Measurements from ENCODE around the gene TMEM233. TPM values are rescaled to one million over a fixed set of nuclear protein-coding genes. Genes with fewer than 3 reads are reported as not detected.

TMEM233 gene
- total RNA-seq, 4 donors from 2014 or later = 0.31 to 0.57 TPM; not detected in 2

GRCh38 chr12:119685375-119685774 lies 91.8 kb downstream of the TMEM233 start:
- no peaks in the 10 kb centered on the region for H3K27me3 ChIP-seq
- H3K36me3 ChIP-seq = peaks cover 2 to 25% of the 10 kb centered on the region in 2 donors
- no peak overlapping the region for H3K4me3 ChIP-seq
- no peak overlapping the region for H3K27ac ChIP-seq
- TF ChIP-seq EP300 (IDR thresholded peaks at IDR 0.05) (no peak), POLR2AphosphoS5 (IDR thresholded peaks at IDR 0.05) (no peak), CTCF (IDR thresholded peaks at IDR 0.05) (no peak), POLR2A (IDR thresholded peaks at IDR 0.05) (no peak)
- no peak for ATAC-seq
- H3K4me1 ChIP-seq = peaks cover 0 to 5% (median 0%) of the 10 kb centered on the region in 3 donors
- H3K9me3 ChIP-seq = no peaks in the 10 kb centered on the region
- WGBS, 2 donors (ENCODE audit: low coverage in 1 of 2) = 78 to 89% methylated on average over 4 of the region's 4 CpGs

- Histone ChIP-seq H3K27ac (no peak overlapping the region), H3K27me3 (no peaks in the 10 kb centered on the region), H3K4me1 (peaks cover 0 to 5% (median 0%) of the 10 kb centered on the region in 3 donors), H3K4me3 (no peak overlapping the region), H3K9me3 (no peaks in the 10 kb centered on the region), H3K36me3 (peaks cover 0 to 16% of the 10 kb centered on the region in 2 donors)
- WGBS, 2 donors (ENCODE audit: low coverage in 1 of 2) = 83% methylated on average over 8 of the region's 12 CpGs; no CpG with 5 or more reads in 1 of the 2 donors
- ATAC-seq = no peak
- TF ChIP-seq CTCF (IDR thresholded peaks at IDR 0.05) (no peak), POLR2AphosphoS5 (IDR thresholded peaks at IDR 0.05) (no peak), POLR2A (IDR thresholded peaks at IDR 0.05) (no peak), EP300 (IDR thresholded peaks at IDR 0.05) (no peak)
Measured at GRCh38 chr12:119686355-119686754, 92.8 kb downstream of the TMEM233 start.

DNA sequence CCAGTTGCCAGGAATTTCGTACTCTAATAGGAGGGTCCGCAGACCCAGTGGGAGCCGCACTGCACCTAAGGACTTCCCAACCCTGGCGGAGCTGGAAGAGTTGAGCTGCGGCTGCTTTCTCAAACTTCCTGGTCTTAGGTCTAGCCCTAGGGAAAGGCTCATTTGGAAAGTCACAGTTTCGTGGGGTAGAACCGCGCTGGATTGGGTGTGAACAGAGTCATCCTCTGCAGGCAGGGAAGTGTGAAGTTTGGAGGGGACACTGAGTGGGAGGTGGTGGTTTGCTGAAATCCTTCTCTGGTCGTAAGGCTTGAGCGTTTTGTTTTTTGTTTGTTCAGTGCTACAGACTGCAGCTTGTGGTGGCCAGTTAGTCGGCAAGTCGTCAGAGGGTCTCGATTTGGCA lies 93.2 kb downstream of the TMEM233 start:
- Histone ChIP-seq H3K4me3 (no peak overlapping the region), H3K27ac (no peak overlapping the region), H3K9me3 (no peaks in the 10 kb centered on the region), H3K27me3 (no peaks in the 10 kb centered on the region), H3K36me3 (peaks cover 0 to 11% of the 10 kb centered on the region in 2 donors), H3K4me1 (peaks cover 0 to 5% (median 0%) of the 10 kb centered on the region in 3 donors)
- TF ChIP-seq EP300 (IDR thresholded peaks at IDR 0.05) (no peak), POLR2A (IDR thresholded peaks at IDR 0.05) (no peak), POLR2AphosphoS5 (IDR thresholded peaks at IDR 0.05) (no peak), CTCF (IDR thresholded peaks at IDR 0.05) (no peak)
- 93% methylated on average over 6 of the region's 13 CpGs; no CpG with 5 or more reads in 1 of the 2 donors for WGBS, 2 donors (ENCODE audit: low coverage in 1 of 2)
- ATAC-seq = no peak

- peaks cover 0 to 10% (median 0%) of the 10 kb centered on the region in 3 donors for H3K4me1 ChIP-seq
- H3K4me3 ChIP-seq = no peak overlapping the region
- no peaks in the 10 kb centered on the region for H3K27me3 ChIP-seq
- peaks cover 0 to 5% of the 10 kb centered on the region in 2 donors for H3K36me3 ChIP-seq
- WGBS, 2 donors (ENCODE audit: low coverage in 1 of 2) = 75 to 79% methylated on average over 6 to 7 of the region's 14 CpGs
- no peak for TF ChIP-seq EP300 (IDR thresholded peaks at IDR 0.05)
- no peak for TF ChIP-seq POLR2A (IDR thresholded peaks at IDR 0.05)
- TF ChIP-seq CTCF (IDR thresholded peaks at IDR 0.05) = no peak
- TF ChIP-seq POLR2AphosphoS5 (IDR thresholded peaks at IDR 0.05) = no peak
- no peak for ATAC-seq
- no peaks in the 10 kb centered on the region for H3K9me3 ChIP-seq
- H3K27ac ChIP-seq = no peak overlapping the region
Measured at GRCh38 chr12:119687406-119687805, 93.8 kb downstream of the TMEM233 start.

DNA sequence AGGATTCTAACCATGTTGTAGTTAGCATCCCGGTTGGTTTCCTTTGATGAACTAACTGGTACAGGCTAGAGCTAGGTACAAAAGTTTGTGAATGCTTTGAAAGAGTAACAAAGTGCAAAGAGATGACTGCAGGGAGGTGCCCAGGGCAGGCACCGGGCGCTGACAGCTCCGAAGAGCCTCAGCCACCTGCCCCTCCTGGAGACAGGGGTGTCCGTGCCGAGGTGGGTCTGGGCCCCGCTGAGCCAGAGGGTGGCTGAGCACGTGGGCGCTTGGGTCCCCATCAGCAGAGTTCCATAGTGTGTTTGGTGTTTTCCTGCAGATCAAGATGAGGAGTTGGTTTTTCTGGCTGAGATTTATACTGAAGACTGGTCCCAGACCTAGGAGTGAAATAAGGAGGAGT lies 94.3 kb downstream of the TMEM233 start:
- H3K36me3 ChIP-seq = peaks cover 0 to 3% of the 10 kb centered on the region in 2 donors
- no peaks in the 10 kb centered on the region for H3K27me3 ChIP-seq
- TF ChIP-seq POLR2AphosphoS5 (IDR thresholded peaks at IDR 0.05) (no peak), POLR2A (IDR thresholded peaks at IDR 0.05) (no peak), EP300 (IDR thresholded peaks at IDR 0.05) (no peak), CTCF (IDR thresholded peaks at IDR 0.05) (no peak)
- H3K27ac ChIP-seq = no peak overlapping the region
- H3K4me3 ChIP-seq = no peak overlapping the region
- 89 to 97% methylated on average over 3 of the region's 9 CpGs for whole genome bisulfite sequencing, 2 donors (ENCODE audit: low coverage in 1 of 2)
- ATAC-seq = no peak
- peaks cover 0 to 15% (median 0%) of the 10 kb centered on the region in 3 donors for H3K4me1 ChIP-seq
- no peaks in the 10 kb centered on the region for H3K9me3 ChIP-seq
